Measurements from ENCODE around the gene ANKRD49. TPM values are rescaled to one million over a fixed set of nuclear protein-coding genes. Genes with fewer than 3 reads are reported as not detected.

Gene ANKRD49, protein sequence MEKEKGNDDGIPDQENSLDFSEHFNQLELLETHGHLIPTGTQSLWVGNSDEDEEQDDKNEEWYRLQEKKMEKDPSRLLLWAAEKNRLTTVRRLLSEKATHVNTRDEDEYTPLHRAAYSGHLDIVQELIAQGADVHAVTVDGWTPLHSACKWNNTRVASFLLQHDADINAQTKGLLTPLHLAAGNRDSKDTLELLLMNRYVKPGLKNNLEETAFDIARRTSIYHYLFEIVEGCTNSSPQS
- 6.0 and 12.1 TPM in 2 replicates for total RNA-seq

DNA sequence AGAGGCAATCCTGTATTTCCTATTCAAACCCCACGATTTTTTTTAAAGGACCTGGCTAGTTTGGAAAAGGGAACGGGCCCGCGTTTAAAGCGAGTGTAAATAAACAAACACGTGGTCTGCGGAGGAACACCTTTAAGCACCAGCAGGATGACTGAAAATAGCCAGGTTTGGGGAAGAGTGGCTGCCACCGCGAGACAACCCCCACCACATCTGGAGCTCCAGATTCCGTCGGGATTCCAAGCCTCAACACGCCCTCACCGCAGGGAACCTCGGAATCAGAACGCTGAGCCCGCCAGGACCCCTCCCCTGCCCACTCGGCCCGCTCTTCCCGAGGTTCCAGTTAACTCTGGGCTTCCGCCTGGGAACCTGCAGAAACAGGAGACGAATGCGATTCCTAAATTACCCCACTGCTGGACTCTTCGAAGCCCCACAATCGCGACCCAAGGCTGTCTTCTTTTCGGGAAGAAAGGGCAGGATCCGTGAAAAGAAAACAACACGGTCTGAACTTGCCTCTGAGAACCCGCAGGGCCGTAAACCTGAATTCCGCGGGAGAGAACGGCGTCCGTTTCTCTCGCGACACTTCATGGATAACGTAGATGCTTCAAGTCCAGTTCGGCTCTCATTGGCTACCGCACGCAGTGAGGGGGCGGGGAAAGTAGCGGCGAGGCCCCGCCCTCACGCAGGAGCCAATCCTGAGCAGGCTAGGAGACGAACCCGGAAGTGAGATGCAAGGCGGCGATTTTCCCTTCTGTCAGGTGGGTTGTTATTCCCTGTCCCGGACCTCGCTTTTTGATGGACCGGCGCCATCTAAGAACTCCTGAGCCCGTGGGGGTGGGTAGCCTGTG lies at the start of gene ANKRD49, which contains the start of gene MRE11:
ANKRD49 (plus strand) TSS at position 704 of the 845 bp plus-strand sequence. CDS start 2,710 bp downstream, outside the sequence.
MRE11 (minus strand) TSS at position 564 of the 845 bp plus-strand sequence. CDS start 1,043 bp downstream, outside the sequence.

DNA sequence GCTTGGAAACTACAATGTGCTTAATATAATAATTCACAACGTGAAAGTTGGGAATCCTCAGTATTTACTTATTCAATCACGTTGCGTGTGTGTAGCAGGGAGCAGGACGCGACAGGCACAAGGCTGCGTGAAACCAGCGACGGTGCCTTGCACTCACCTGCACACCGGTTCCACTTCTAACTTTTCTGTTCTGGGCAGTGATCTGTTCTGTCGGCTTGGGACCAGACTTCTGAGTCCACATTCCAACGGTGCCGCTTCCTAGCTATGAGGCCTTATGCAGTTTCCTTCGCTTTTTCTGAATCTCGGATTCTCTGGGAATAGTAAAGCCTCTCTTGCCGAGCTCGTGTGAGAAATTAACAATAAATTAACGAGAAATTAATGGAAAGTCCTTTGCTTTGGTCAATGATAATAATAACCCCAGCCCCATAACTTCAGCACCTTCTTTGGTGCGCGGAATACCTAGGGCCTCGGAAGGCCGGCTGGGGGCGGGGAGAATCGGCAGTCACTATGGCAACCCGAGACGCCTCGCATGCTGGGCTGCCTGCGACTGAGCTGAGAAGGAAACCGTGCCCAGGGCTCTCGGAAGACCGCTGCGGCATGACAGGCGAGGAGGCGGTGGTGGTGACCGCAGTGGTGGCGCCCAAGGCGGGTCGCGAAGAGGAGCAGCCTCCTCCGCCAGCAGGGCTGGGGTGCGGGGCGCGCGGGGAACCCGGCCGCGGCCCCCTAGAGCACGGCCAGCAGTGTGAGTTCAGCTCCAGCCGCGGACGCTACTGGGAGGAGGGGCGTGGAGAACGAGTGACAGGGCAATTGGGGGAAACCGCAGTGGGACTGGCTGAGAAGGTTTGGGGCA lies 18.4 kb downstream of the ANKRD49 start, which contains the start of gene C11orf97:
C11orf97 (plus strand) TSS at position 530 of the 850 bp plus-strand sequence; CDS start at position 598, 68 bp downstream.

DNA sequence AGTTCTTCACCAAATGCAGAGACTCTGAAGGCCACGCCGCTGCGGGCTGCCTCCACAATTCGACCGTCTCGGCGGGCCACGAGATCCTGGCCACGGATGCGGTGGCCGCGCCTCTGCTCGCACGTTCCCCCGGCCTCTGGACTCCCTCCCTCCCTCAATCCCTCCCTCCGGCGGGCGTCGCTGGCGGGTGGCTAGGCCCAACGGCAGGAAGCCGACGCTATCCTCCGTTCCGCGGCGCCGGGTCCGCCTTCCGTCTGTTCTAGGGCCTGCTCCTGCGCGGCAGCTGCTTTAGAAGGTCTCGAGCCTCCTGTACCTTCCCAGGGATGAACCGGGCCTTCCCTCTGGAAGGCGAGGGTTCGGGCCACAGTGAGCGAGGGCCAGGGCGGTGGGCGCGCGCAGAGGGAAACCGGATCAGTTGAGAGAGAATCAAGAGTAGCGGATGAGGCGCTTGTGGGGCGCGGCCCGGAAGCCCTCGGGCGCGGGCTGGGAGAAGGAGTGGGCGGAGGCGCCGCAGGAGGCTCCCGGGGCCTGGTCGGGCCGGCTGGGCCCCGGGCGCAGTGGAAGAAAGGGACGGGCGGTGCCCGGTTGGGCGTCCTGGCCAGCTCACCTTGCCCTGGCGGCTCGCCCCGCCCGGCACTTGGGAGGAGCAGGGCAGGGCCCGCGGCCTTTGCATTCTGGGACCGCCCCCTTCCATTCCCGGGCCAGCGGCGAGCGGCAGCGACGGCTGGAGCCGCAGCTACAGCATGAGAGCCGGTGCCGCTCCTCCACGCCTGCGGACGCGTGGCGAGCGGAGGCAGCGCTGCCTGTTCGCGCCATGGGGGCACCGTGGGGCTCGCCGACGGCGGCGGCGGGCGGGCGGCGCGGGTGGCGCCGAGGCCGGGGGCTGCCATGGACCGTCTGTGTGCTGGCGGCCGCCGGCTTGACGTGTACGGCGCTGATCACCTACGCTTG lies 50.2 kb downstream of the ANKRD49 start, which contains the start of gene FUT4:
FUT4 (plus strand) TSS at position 227 of the 951 bp plus-strand sequence; CDS start at position 440, 213 bp downstream.

Other genes starting within 250 kb of the ANKRD49 start
- not detected in 2 replicates for gene IZUMO1R, start 189.4 kb upstream of the ANKRD49 start, total RNA-seq
- gene GPR83, start 92.6 kb upstream of the ANKRD49 start, total RNA-seq, result under 0.01 TPM in 2 replicates
- gene MRE11, start 140 bp upstream of the ANKRD49 start, total RNA-seq, result 8.9 and 16.7 TPM in 2 replicates
- gene C11orf97, start 18.5 kb downstream of the ANKRD49 start, total RNA-seq, result not detected in 2 replicates
- 2.6 and 6.1 TPM in 2 replicates for gene FUT4, start 49.9 kb downstream of the ANKRD49 start, total RNA-seq
- gene PIWIL4, start 73.4 kb downstream of the ANKRD49 start, total RNA-seq, result 0.32 and 0.76 TPM in 2 replicates

All from bladder microvascular endothelial cell (primary cell).